HUES48 (cell line): ENCODE measurements around the gene RGS19.

Source experiments
- H3K27ac ChIP-seq: one replicate; pipeline ENCODE4 v1.7.0; 2013; ENCODE audit warnings: low read depth, low read length, inconsistent platforms
- H3K27me3 ChIP-seq: 2 replicates; pipeline ENCODE4 v1.6.1; 2013; ENCODE audit warnings: mild to moderate bottlenecking, low read length; ENCODE audit not compliant: control insufficient read depth, insufficient read depth
- H3K36me3 ChIP-seq: 2 replicates; pipeline ENCODE4 v1.6.1; 2013; ENCODE audit warnings: low read length; ENCODE audit not compliant: control insufficient read depth, insufficient read depth
- H3K4me1 ChIP-seq: 2 replicates; pipeline ENCODE4 v1.6.1; 2013; ENCODE audit warnings: mild to moderate bottlenecking, low read length; ENCODE audit not compliant: control insufficient read depth, insufficient read depth
- H3K4me3 ChIP-seq: 2 replicates; pipeline ENCODE4 v1.5.1; 2013; ENCODE audit warnings: mild to moderate bottlenecking, low read depth, low read length
- H3K9ac ChIP-seq: 2 replicates; pipeline ENCODE4 v1.6.1; 2013; ENCODE audit warnings: mild to moderate bottlenecking, low read depth, low read length, moderate library complexity
- H3K9me3 ChIP-seq: 2 replicates; pipeline ENCODE4 v1.6.1; 2013; ENCODE audit warnings: low read length; ENCODE audit not compliant: control insufficient read depth, insufficient read depth

The RGS19 gene

GRCh38 chr20:64106981-64107735, 27.8 kb upstream of the RGS19 start, which contains the start of gene NPBWR2:
Gene NPBWR2 (minus strand): TSS chr20:64107565. CDS start chr20:64106831, 734 bp downstream.
- H3K27ac ChIP-seq: no peak within 1 kb of the TSS
- H3K36me3 ChIP-seq: no peaks in the 10 kb centered on the region
- H3K4me1 ChIP-seq: no peaks in the 10 kb centered on the region
- no peak within 1 kb of the TSS for H3K9ac ChIP-seq
- no peaks in the 10 kb centered on the region for H3K9me3 ChIP-seq
- H3K27me3 ChIP-seq: peaks cover 14% of the 10 kb centered on the region
- H3K4me3 ChIP-seq: no peak within 1 kb of the TSS

GRCh38 chr20:64106435-64106961, 27.2 kb upstream of the RGS19 start:
- Histone ChIP-seq H3K27ac (no peak overlapping the region), H3K9ac (no peak overlapping the region), H3K36me3 (no peaks in the 10 kb centered on the region), H3K9me3 (no peaks in the 10 kb centered on the region), H3K27me3 (peaks cover 16% of the 10 kb centered on the region), H3K4me1 (no peaks in the 10 kb centered on the region), H3K4me3 (no peak overlapping the region)

GRCh38 chr20:64105846-64106434, 26.6 kb upstream of the RGS19 start:
- H3K27me3 ChIP-seq: peaks cover 22% of the 10 kb centered on the region
- no peak overlapping the region for H3K27ac ChIP-seq
- no peaks in the 10 kb centered on the region for H3K9me3 ChIP-seq
- no peaks in the 10 kb centered on the region for H3K4me1 ChIP-seq
- H3K36me3 ChIP-seq: no peaks in the 10 kb centered on the region
- no peak overlapping the region for H3K4me3 ChIP-seq
- H3K9ac ChIP-seq: no peak overlapping the region

GRCh38 chr20:64104667-64105451, 25.5 kb upstream of the RGS19 start:
- Histone ChIP-seq H3K36me3 (no peaks in the 10 kb centered on the region), H3K9me3 (no peaks in the 10 kb centered on the region), H3K9ac (no peak overlapping the region), H3K4me3 (no peak overlapping the region), H3K27me3 (peaks cover 32% of the 10 kb centered on the region), H3K4me1 (no peaks in the 10 kb centered on the region), H3K27ac (no peak overlapping the region)

GRCh38 chr20:64103871-64104666, 24.8 kb upstream of the RGS19 start:
- no peaks in the 10 kb centered on the region for H3K9me3 ChIP-seq
- no peak overlapping the region for H3K4me3 ChIP-seq
- no peak overlapping the region for H3K9ac ChIP-seq
- H3K27me3 ChIP-seq: peaks cover 32% of the 10 kb centered on the region
- H3K27ac ChIP-seq: no peak overlapping the region
- no peaks in the 10 kb centered on the region for H3K36me3 ChIP-seq
- H3K4me1 ChIP-seq: no peaks in the 10 kb centered on the region

DNA sequence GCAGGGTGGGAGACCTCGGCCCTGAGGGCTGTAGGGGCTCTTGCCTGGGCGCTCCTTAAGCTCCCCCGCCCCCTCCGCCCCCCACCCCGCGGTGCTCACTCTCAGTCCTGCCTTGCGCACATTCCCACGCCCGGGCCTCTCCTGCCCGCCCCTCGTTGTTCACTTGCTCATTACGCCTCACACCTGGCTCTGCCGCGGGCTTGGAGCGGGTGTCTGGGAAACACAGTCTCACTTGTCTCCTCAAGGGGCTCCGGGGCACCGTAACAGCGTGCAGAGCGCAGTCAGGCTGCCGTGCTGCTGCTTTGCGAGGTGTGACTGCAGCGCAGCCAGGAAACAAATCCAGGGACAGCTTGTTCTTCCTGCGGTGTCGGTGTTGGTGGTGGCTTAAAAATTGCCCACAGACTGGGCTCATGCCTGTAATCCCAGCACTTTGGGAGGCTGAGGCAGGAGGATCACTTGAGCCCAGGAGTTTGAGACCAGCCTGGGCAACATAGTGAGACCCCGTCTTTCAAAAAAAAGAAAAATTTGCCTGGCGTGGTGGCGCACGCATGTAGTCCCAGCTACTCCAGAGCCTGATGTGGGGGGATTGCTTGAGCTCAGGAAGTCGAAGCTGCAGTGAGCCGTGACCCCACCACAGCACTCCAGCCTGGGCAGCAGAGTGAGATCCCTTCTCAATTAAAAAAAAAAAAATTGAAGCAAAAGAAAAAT, 23.5 kb upstream of the RGS19 start:
- peak overlapping the region; percentile 64 for H3K4me3 ChIP-seq
- peaks cover 32% of the 10 kb centered on the region for H3K27me3 ChIP-seq
- no peaks in the 10 kb centered on the region for H3K4me1 ChIP-seq
- H3K27ac ChIP-seq: no peak overlapping the region
- no peaks in the 10 kb centered on the region for H3K36me3 ChIP-seq
- no peaks in the 10 kb centered on the region for H3K9me3 ChIP-seq
- H3K9ac ChIP-seq: no peak overlapping the region

- Histone ChIP-seq H3K27me3 (peaks cover 32% of the 10 kb centered on the region), H3K4me3 (peak overlapping the region; percentile 64), H3K9ac (no peak overlapping the region), H3K27ac (no peak overlapping the region), H3K9me3 (no peaks in the 10 kb centered on the region), H3K4me1 (no peaks in the 10 kb centered on the region), H3K36me3 (no peaks in the 10 kb centered on the region)
Observed at GRCh38 chr20:64101731-64102621, 22.7 kb upstream of the RGS19 start.

- Histone ChIP-seq H3K4me1 (no peaks in the 10 kb centered on the region), H3K27me3 (peaks cover 32% of the 10 kb centered on the region), H3K9me3 (no peaks in the 10 kb centered on the region), H3K36me3 (no peaks in the 10 kb centered on the region), H3K27ac (no peak overlapping the region), H3K9ac (no peak overlapping the region), H3K4me3 (no peak overlapping the region)
Observed at GRCh38 chr20:64100946-64101688, 21.8 kb upstream of the RGS19 start.

GRCh38 chr20:64100566-64100888, 21.2 kb upstream of the RGS19 start:
- H3K27me3 ChIP-seq: peaks cover 32% of the 10 kb centered on the region

More at GRCh38 chr20:64100566-64100888, 21.2 kb upstream of the RGS19 start:
- Histone ChIP-seq H3K4me3 (no peak overlapping the region), H3K9me3 (no peaks in the 10 kb centered on the region), H3K9ac (no peak overlapping the region), H3K27ac (no peak overlapping the region), H3K4me1 (no peaks in the 10 kb centered on the region), H3K36me3 (no peaks in the 10 kb centered on the region)
